ENCODE data around the gene BRI3. TPM values are rescaled to one million over a fixed set of nuclear protein-coding genes. Genes with fewer than 3 reads are reported as not detected.

BRI3 gene
- total and polyA plus RNA-seq, 2 of the 13 experiments (the other 11 are each of a cell fraction or from before 2014, with no cell fraction given), result 54.0 to 103 TPM

DNA sequence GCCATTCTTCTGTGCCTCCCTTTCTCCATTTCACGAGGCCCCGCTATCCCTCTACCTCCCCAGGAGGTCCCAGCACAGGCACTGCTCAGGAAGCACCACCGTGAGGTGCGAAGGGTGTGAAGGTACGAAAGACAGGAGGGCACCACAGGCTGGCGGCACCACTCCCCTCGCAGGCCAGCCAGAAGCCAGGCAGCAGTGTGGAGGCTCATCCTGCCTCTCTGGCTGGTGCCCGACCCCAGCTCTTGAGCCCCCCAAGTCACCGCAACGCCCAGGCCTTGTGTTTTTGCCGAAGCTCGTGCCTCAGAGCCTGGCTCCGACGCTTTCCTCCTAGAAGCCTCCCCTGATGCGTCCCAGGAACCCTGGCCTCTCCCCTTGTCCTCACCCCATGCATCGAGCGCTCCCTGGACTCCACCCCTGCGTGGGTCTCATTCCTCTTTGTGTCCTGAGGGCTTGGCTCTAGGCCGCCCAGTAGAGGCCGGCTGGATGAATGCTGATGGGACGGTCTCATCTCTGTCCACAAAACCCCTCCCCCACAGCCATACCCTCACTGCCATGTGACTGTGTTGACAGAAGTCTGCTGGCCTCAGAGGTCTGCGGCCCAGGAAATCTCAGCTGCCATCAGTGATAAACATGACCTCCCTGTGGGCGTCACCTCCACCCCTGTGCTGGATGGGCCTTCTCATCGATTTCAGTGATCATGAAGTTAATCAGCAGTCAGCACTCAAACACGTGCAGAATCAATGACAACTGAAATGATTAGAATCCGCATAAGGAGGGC, 19.3 kb downstream of the BRI3 start (continued):
- peak; percentile 70; the same call in 1 of the 2 replicates for TF ChIP-seq SIN3A (IDR thresholded peaks at IDR 0.05; ENCODE audit: borderline replicate concordance, low read depth, low read length)
- peak; percentile 52; the same call in 1 of the 2 replicates for TF ChIP-seq ZNF441 (CRISPR knock-in tag; IDR thresholded peaks at IDR 0.05; ENCODE audit: borderline replicate concordance)
- no peak for TF ChIP-seq ZNF781 (CRISPR knock-in tag; IDR thresholded peaks at IDR 0.05; ENCODE audit: borderline replicate concordance, not compliant biosample characterization)
- no peak for TF ChIP-seq ZNF260 (CRISPR knock-in tag; IDR thresholded peaks at IDR 0.05; ENCODE audit: borderline replicate concordance, low read depth)
- TF ChIP-seq TGIF2 (CRISPR knock-in tag; IDR thresholded peaks at IDR 0.05), result peak; percentile 96
- TF ChIP-seq, protein P1, sequence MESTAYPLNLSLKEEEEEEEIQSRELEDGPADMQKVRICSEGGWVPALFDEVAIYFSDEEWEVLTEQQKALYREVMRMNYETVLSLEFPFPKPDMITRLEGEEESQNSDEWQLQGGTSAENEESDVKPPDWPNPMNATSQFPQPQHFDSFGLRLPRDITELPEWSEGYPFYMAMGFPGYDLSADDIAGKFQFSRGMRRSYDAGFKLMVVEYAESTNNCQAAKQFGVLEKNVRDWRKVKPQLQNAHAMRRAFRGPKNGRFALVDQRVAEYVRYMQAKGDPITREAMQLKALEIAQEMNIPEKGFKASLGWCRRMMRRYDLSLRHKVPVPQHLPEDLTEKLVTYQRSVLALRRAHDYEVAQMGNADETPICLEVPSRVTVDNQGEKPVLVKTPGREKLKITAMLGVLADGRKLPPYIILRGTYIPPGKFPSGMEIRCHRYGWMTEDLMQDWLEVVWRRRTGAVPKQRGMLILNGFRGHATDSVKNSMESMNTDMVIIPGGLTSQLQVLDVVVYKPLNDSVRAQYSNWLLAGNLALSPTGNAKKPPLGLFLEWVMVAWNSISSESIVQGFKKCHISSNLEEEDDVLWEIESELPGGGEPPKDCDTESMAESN (CRISPR knock-in tag; conservative IDR thresholded peaks at IDR 0.05), result peak; percentile 44; the same call in 1 of the 2 replicates
- 0 out of 2 replicates have a peak, but pooled peaks have one; percentile 25 for TF ChIP-seq ZBTB38 (CRISPR knock-in tag; IDR thresholded peaks at IDR 0.05)
- TF ChIP-seq ZNF547 (CRISPR knock-in tag; IDR thresholded peaks at IDR 0.05), result no peak
- TF ChIP-seq, protein P2, sequence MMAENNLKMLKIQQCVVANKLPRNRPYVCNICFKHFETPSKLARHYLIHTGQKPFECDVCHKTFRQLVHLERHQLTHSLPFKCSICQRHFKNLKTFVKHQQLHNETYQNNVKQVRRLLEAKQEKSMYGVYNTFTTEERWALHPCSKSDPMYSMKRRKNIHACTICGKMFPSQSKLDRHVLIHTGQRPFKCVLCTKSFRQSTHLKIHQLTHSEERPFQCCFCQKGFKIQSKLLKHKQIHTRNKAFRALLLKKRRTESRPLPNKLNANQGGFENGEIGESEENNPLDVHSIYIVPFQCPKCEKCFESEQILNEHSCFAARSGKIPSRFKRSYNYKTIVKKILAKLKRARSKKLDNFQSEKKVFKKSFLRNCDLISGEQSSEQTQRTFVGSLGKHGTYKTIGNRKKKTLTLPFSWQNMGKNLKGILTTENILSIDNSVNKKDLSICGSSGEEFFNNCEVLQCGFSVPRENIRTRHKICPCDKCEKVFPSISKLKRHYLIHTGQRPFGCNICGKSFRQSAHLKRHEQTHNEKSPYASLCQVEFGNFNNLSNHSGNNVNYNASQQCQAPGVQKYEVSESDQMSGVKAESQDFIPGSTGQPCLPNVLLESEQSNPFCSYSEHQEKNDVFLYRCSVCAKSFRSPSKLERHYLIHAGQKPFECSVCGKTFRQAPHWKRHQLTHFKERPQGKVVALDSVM (CRISPR knock-in tag; IDR thresholded peaks at IDR 0.05), result peak; percentile 67; the same call in 1 of the 2 replicates
- TF ChIP-seq RXRB (CRISPR knock-in tag; IDR thresholded peaks at IDR 0.05; ENCODE audit: borderline replicate concordance), result peak; percentile 88
- TF ChIP-seq YEATS4 (CRISPR knock-in tag; IDR thresholded peaks at IDR 0.05; ENCODE audit: borderline replicate concordance), result peak; percentile 44; the same call in 1 of the 2 replicates
- TF ChIP-seq, protein P3, sequence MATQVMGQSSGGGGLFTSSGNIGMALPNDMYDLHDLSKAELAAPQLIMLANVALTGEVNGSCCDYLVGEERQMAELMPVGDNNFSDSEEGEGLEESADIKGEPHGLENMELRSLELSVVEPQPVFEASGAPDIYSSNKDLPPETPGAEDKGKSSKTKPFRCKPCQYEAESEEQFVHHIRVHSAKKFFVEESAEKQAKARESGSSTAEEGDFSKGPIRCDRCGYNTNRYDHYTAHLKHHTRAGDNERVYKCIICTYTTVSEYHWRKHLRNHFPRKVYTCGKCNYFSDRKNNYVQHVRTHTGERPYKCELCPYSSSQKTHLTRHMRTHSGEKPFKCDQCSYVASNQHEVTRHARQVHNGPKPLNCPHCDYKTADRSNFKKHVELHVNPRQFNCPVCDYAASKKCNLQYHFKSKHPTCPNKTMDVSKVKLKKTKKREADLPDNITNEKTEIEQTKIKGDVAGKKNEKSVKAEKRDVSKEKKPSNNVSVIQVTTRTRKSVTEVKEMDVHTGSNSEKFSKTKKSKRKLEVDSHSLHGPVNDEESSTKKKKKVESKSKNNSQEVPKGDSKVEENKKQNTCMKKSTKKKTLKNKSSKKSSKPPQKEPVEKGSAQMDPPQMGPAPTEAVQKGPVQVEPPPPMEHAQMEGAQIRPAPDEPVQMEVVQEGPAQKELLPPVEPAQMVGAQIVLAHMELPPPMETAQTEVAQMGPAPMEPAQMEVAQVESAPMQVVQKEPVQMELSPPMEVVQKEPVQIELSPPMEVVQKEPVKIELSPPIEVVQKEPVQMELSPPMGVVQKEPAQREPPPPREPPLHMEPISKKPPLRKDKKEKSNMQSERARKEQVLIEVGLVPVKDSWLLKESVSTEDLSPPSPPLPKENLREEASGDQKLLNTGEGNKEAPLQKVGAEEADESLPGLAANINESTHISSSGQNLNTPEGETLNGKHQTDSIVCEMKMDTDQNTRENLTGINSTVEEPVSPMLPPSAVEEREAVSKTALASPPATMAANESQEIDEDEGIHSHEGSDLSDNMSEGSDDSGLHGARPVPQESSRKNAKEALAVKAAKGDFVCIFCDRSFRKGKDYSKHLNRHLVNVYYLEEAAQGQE (IDR thresholded peaks at IDR 0.05; ENCODE audit: borderline replicate concordance in 1 of 2, low read depth in 1 of 2, low read length in 2 of 2), result no peak
- TF ChIP-seq RAD51 (IDR thresholded peaks at IDR 0.05; ENCODE audit: borderline replicate concordance), result no peak
- peak; percentile 72 for TF ChIP-seq NCOA2 (CRISPR knock-in tag; IDR thresholded peaks at IDR 0.05)
- peak; percentile 70; the same call in 1 of the 2 replicates for TF ChIP-seq ZNF614 (CRISPR knock-in tag; IDR thresholded peaks at IDR 0.05; ENCODE audit: borderline replicate concordance)
- no peak for TF ChIP-seq ZNF552 (CRISPR knock-in tag; IDR thresholded peaks at IDR 0.05; ENCODE audit: borderline replicate concordance)
- no peak for TF ChIP-seq ZSCAN30 (CRISPR knock-in tag; IDR thresholded peaks at IDR 0.05)
- no peak for TF ChIP-seq ZNF709 (CRISPR knock-in tag; IDR thresholded peaks at IDR 0.05)
- TF ChIP-seq HDAC2 (CRISPR knock-in tag; IDR thresholded peaks at IDR 0.05), result peak; percentile 89
- TF ChIP-seq TEAD3 (CRISPR knock-in tag; optimal IDR thresholded peaks at IDR 0.05; ENCODE audit: borderline replicate concordance), result peak; percentile 80
- peak; percentile 99 for TF ChIP-seq GFI1 (CRISPR knock-in tag; IDR thresholded peaks at IDR 0.05; ENCODE audit: borderline replicate concordance)
